Esophagus muscularis mucosa (tissue), 3 donors: Measurements from ENCODE around the gene ATL1.

Source experiments
- POLR2A ChIP-seq: fragments of 450-650 bp; IDR thresholded peaks from one replicate; pipeline ENCODE4 v1.6.1; 2017; ENCODE audit warnings: antibody characterized with exemption, moderate library complexity, mild to moderate bottlenecking, low read depth
- POLR2AphosphoS5 ChIP-seq, 2 donors: sonication (generic); formaldehyde crosslinking; IDR thresholded peaks; one replicate each; pipeline ENCODE4 v1.6.1; 2017; ENCODE audit warnings: antibody characterized with exemption in 2 of 2
- TF ChIP-seq, protein P1 (sequence below), 3 experiments: fragments of 200-600 bp in 2 of 3; fragments of 450-650 bp in 1 of 3; sonication (generic) in 2 of 3; IDR thresholded peaks; one replicate each; pipeline ENCODE4 v1.5.1; 2017 to 2019; ENCODE audit warnings: antibody characterized with exemption in 3 of 3, mild to moderate bottlenecking in 2 of 3, moderate library complexity in 1 of 3

DNA sequence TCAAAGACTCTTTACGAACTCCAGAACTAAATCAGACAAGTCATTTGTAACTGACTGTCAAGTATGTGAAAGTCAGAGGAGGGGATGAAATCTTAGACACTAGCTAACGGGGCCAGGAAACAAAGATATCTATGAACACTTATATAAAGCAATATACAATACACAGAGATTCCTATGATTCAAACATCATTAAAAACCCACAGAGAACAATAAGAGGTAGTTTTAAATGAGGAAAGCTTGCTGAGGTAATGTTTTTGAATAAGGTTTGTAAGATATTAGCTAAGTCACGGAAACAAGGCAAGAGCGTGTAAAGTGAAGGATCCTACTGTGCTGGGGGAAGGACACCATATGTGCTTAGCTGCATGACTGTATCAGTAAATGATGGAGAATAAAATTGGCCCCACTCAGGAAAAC is 71.5 kb downstream of the ATL1 start:
- TF ChIP-seq POLR2A (no peak), POLR2AphosphoS5 (IDR thresholded peaks at IDR 0.05) (no peak)
- TF ChIP-seq, protein P1, sequence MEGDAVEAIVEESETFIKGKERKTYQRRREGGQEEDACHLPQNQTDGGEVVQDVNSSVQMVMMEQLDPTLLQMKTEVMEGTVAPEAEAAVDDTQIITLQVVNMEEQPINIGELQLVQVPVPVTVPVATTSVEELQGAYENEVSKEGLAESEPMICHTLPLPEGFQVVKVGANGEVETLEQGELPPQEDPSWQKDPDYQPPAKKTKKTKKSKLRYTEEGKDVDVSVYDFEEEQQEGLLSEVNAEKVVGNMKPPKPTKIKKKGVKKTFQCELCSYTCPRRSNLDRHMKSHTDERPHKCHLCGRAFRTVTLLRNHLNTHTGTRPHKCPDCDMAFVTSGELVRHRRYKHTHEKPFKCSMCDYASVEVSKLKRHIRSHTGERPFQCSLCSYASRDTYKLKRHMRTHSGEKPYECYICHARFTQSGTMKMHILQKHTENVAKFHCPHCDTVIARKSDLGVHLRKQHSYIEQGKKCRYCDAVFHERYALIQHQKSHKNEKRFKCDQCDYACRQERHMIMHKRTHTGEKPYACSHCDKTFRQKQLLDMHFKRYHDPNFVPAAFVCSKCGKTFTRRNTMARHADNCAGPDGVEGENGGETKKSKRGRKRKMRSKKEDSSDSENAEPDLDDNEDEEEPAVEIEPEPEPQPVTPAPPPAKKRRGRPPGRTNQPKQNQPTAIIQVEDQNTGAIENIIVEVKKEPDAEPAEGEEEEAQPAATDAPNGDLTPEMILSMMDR (IDR thresholded peaks at IDR 0.05), result no peak
